Mesodermal cell (in vitro differentiated cells): ENCODE measurements around the gene SFMBT2.

Experiments used
- H3K27ac ChIP-seq: 2 replicates; pipeline ENCODE4 v1.7.0; 2013; ENCODE audit warnings: mild to moderate bottlenecking, low read depth, low read length, moderate library complexity; ENCODE audit not compliant: severe bottlenecking
- H3K36me3 ChIP-seq: 2 replicates; pipeline ENCODE4 v1.7.1; 2013; ENCODE audit warnings: mild to moderate bottlenecking, low read length, moderate library complexity; ENCODE audit not compliant: control insufficient read depth, insufficient read depth
- H3K4me1 ChIP-seq: one replicate; pipeline ENCODE4 v1.7.1; 2013; ENCODE audit warnings: mild to moderate bottlenecking, low read length; ENCODE audit not compliant: insufficient read depth, control insufficient read depth, poor library complexity, severe bottlenecking
- H3K4me3 ChIP-seq: 2 replicates; pipeline ENCODE4 v1.7.0; 2013; ENCODE audit warnings: low read length, control low read depth, mild to moderate bottlenecking; ENCODE audit not compliant: insufficient read depth, poor library complexity, severe bottlenecking; ENCODE audit errors: extremely low read depth
- H3K9me3 ChIP-seq: 2 replicates; pipeline ENCODE4 v1.7.1; 2013; ENCODE audit warnings: mild to moderate bottlenecking, low read length, moderate library complexity; ENCODE audit not compliant: control insufficient read depth
- WGBS, 2 experiments: methylation state at CpG; one replicate each; pipeline ENCODE4 v1.1.5; 2013; ENCODE audit warnings: missing lambda C conversion rate in 2 of 2; ENCODE audit not compliant: insufficient coverage in 2 of 2; 5-methylcytosine and 5-hydroxymethylcytosine counted together

SFMBT2 gene

DNA sequence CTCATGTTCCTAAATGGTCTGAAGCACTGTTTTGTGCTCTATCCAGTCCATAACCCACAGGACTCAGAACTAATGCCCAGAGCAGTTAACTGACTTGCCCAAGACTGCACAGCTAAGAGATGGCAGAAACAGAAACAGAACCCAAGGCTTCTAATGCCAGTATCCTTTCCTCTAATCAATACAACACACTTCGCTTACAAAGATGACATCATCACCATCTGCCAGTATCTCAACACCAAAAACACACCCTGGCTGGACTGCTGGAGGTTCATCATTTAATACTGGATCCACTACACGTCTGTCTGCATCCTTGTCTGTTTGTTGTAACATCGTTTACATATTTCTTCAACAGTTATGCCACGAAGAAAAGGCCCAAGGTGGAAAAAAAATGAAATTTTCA, 165.3 kb downstream of the SFMBT2 start:
- WGBS, 2 experiments = 90 to 100% methylated on average over 1 to 2 of the region's 4 CpGs
- H3K36me3 ChIP-seq = no peaks in the 10 kb centered on the region
- H3K27ac ChIP-seq = no peak overlapping the region
- H3K4me1 ChIP-seq = no peaks in the 10 kb centered on the region
- H3K9me3 ChIP-seq = no peaks in the 10 kb centered on the region
- no peak overlapping the region for H3K4me3 ChIP-seq

- H3K36me3 ChIP-seq = no peaks in the 10 kb centered on the region
- H3K4me1 ChIP-seq = no peaks in the 10 kb centered on the region
- no peak overlapping the region for H3K27ac ChIP-seq
- no peak overlapping the region for H3K4me3 ChIP-seq
- WGBS, 2 experiments = 86 to 94% methylated on average over 3 of the region's 3 CpGs
- H3K9me3 ChIP-seq = no peaks in the 10 kb centered on the region
Measured at GRCh38 chr10:7243873-7244272, 167.0 kb downstream of the SFMBT2 start.

- WGBS, 2 experiments = 89 to 90% methylated on average over 5 of the region's 6 CpGs
- Histone ChIP-seq H3K4me3 (no peak overlapping the region), H3K27ac (no peak overlapping the region), H3K36me3 (no peaks in the 10 kb centered on the region), H3K4me1 (no peaks in the 10 kb centered on the region), H3K9me3 (no peaks in the 10 kb centered on the region)
Measured at GRCh38 chr10:7243139-7243538, 167.7 kb downstream of the SFMBT2 start.

- no peaks in the 10 kb centered on the region for H3K4me1 ChIP-seq
- 100% methylated on average over 1 to 2 of the region's 5 CpGs for WGBS, 2 experiments
Measured at GRCh38 chr10:7239312-7239985, 171.4 kb downstream of the SFMBT2 start.

DNA sequence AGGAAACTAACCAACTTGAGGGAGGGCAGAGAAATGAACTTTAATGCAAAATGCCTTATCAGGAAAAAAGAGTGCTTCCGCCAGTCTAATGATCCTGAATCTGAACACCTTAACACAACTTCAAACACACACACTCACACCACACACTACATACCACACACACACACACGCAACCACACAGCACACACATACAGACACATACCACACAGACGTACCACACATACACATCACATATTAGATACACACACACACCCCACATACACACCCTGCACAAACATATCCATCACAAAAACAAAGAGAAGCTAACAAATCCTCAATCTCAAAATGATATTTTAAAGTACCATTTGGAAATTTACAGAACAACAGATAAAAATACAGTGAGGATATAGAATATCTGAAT, 175.5 kb downstream of the SFMBT2 start:
- Histone ChIP-seq H3K4me3 (no peak overlapping the region), H3K27ac (no peak overlapping the region), H3K9me3 (no peaks in the 10 kb centered on the region), H3K4me1 (peaks cover 10% of the 10 kb centered on the region), H3K36me3 (no peaks in the 10 kb centered on the region)
- WGBS, 2 experiments = 79 to 83% methylated on average over 1 to 3 of the region's 3 CpGs

More at GRCh38 chr10:7239312-7239985, 171.4 kb downstream of the SFMBT2 start:
- H3K4me3 ChIP-seq = no peak overlapping the region
- H3K27ac ChIP-seq = no peak overlapping the region
- no peaks in the 10 kb centered on the region for H3K9me3 ChIP-seq
- no peaks in the 10 kb centered on the region for H3K36me3 ChIP-seq

GRCh38 chr10:7234109-7234508, 176.7 kb downstream of the SFMBT2 start:
- no peak overlapping the region for H3K27ac ChIP-seq
- WGBS, 2 experiments = 71% methylated on average over 1 of the region's 3 CpGs; no CpG with 5 or more reads in 1 of the 2 experiments
- no peak overlapping the region for H3K4me3 ChIP-seq
- H3K9me3 ChIP-seq = no peaks in the 10 kb centered on the region
- peaks cover 10% of the 10 kb centered on the region for H3K4me1 ChIP-seq
- H3K36me3 ChIP-seq = no peaks in the 10 kb centered on the region

DNA sequence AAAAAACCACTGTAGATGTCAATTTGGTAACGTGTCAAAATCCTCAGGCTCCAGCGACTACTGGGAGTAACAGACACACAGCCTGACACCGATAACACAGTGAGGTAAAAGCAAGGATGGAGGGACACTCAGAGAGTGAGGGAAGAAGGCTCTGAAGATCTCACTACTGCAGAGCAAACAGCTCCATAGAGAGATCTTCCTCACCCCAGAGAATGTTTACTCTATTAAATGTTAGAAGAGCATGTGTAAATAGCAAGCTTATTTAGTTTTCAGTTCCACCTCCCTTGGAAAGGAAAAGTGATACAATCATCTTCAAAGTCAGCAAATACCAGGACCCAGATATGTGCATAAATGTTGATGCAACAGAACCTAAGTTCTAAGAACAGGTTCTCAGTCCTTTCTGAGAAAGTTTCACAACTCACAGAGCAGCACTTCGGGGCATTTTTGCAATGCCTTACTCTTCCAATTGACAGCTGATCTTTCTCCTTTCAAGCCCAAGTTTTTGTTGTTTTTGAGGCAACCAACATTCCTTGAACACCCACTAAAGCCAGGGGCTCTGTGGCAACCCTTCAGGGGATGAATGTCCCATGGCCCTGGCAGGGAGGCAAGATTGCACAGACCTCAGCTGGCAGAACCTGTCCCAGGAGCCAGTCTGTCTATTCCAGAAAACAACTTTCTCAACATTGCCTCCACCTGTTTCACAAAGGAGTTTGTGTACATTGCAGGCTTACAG, 177.4 kb downstream of the SFMBT2 start:
- Histone ChIP-seq H3K9me3 (no peaks in the 10 kb centered on the region), H3K4me3 (no peak overlapping the region), H3K4me1 (peaks cover 10% of the 10 kb centered on the region), H3K27ac (no peak overlapping the region), H3K36me3 (no peaks in the 10 kb centered on the region)
- WGBS, 2 experiments = 60 to 89% methylated on average over 1 of the region's 4 CpGs

DNA sequence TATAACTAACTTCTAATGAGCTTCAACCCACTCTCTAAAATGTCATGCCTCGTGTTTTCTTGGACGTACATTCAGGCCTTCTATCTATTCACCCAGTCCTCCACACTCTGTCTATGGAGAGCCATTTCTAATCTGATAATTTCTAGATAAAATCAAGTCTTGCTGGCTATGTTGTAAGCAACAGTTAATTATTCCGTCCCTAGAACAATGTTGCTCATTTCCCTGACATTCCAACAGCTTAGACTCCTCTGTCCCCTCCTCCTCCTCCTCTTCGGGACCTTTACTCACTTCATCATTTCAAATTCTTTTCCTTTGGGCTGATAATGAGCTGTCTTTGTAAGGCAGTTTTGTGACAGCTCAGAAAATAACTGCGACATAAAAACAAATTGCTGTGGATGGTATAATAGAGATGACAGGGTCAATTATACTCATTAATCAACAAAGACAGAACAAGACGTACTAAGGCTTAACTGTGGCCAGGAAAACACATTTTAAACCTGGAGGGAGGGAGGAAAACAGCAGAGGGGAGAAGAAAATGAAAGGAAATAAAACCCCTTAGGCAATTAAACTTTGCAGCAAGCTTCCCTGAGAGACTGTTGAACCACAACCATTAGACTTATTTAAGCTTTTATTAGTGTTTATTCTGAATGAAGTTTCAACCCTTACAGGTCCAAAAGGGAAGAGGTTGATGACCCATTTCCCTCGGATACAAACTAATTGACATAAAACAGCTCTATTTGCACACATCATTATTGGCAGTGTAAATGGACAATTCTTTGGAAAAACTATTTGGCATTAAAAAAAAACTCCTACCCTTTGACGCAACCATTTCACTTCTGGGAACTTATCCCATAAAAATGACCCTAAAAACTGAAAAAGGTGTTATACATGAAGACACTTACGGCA, 179.1 kb downstream of the SFMBT2 start:
- Histone ChIP-seq H3K4me1 (peaks cover 10% of the 10 kb centered on the region), H3K4me3 (no peak overlapping the region), H3K9me3 (no peaks in the 10 kb centered on the region), H3K36me3 (no peaks in the 10 kb centered on the region), H3K27ac (peak overlapping the region; percentile 16)
- 92 to 94% methylated on average over 2 to 3 of the region's 9 CpGs for WGBS, 2 experiments

DNA sequence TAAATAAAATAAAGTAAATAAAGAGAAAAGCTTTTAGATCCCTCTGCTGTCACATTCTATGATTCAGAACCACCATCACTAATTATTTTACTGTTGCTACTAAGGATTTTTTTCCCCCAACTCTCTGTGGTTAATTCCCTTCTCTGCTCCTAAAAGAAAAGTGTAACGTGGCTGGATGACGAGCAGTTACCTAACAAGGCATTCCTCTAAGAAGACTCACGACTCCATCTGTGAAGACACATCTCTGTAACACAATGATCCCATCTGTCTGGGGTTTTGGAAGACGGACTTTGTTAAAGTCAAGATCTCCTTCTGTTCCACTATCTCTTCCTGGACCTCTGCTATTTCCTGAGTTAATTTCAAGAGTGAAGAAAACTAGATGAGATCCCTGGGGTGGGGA, 179.9 kb downstream of the SFMBT2 start:
- no peaks in the 10 kb centered on the region for H3K36me3 ChIP-seq
- H3K27ac ChIP-seq = no peak overlapping the region
- 53 to 95% methylated on average over 2 to 3 of the region's 4 CpGs for WGBS, 2 experiments
- H3K4me1 ChIP-seq = peaks cover 10% of the 10 kb centered on the region
- H3K9me3 ChIP-seq = no peaks in the 10 kb centered on the region
- no peak overlapping the region for H3K4me3 ChIP-seq

DNA sequence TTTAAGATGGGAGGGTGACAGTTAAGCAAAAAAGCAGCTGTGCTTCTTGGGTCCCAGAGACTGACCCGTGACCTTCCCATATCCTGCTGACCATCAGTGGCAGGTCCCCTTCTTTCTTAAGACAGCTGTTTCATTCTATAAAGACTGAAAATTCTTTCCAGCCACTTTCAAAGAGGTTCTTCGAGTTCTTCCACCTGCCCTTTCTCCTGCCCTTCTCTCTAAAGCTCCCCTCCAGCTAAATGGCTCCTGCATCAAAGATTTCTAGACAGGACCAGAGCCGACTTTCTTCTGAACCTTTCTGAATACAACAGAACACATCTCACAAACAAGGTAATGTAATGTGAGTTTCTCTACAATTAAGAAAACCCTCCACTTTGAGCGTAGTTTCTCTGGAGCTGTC, 180.8 kb downstream of the SFMBT2 start:
- Histone ChIP-seq H3K27ac (no peak overlapping the region), H3K9me3 (no peaks in the 10 kb centered on the region), H3K4me1 (peaks cover 10% of the 10 kb centered on the region), H3K4me3 (no peak overlapping the region), H3K36me3 (no peaks in the 10 kb centered on the region)
- WGBS, 2 experiments = 95 to 100% methylated on average over 2 to 3 of the region's 4 CpGs
